ENCODE results near the gene CAPRIN2.
A peak's percentile ranks its signal among the peaks of the same experiment; 100 is the strongest.

The CAPRIN2 gene

DNA sequence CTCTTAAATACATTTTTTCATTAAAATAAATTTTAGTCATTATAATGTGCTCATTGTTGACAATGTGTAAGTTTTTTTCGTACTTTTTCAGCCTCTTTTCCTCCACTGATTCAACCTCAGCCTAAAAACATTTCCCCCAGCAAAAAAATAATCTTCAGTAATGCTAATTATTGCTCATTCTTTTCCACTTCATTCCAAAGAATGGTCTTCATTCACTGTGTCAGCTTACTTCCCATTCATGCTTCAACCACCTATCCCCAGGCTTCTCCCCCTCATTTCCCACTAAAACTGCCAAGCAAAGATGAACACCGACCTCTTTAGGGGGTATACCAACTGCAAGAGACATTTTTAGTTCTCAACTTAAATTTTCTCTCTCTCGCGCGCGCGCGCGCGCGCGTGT is 56.4 kb downstream of the CAPRIN2 start:
- no peak for DNase-seq

DNA sequence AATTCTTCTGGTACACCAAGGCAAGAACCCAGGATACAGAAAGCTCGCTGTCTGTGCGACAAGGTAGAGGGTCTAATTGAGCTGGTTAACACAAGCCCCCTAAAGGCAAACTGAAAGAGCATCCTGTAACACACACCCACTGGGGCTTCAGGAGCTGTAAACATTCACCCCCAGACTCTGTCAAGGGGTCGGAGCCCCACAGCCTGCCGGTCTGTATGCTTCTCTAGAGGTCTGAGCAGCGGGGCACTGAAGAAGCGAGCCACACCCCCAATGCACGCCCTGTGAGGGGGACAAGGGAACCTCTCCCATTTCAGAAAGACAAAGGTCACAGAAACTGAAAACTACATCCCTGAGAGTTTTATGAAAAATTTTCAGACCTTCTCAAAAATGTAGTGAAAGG is 57.8 kb downstream of the CAPRIN2 start:
- DNase-seq, result no peak

DNA sequence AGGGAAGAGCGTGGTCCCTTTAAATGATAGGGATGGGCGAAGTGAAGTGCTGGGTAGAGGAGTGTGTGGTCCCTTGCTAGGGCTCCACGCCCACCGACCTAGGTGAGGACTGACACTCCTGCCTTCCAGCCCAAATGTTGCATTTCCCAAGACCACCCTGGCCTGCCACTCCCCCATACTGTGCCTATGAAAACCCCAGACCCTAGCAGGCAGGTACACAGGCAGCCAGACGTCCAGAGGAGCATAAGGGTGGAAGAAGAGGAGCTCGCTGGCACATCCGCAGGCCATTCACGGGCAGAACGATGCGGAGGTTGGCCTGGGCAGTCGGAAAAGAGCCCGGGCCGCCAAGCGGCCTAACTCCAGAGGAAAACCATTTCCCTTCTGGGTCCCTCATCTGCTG is 58.3 kb downstream of the CAPRIN2 start:
- no peak for DNase-seq

DNA sequence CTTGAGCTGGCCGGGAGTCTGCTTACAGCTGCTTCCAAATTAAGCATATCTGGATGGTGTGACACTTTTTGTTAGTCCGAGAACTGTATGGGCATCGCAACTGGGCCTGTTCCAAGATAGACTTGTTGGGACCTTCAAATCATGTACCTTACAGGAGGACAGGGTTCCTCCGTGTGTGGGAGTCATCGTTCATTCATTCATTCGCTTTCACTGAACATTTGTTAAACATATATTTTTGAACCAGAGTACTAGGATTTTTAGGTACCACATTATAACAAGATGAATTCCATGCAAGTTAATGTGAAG is 58.7 kb downstream of the CAPRIN2 start:
- no peak for DNase-seq

DNA sequence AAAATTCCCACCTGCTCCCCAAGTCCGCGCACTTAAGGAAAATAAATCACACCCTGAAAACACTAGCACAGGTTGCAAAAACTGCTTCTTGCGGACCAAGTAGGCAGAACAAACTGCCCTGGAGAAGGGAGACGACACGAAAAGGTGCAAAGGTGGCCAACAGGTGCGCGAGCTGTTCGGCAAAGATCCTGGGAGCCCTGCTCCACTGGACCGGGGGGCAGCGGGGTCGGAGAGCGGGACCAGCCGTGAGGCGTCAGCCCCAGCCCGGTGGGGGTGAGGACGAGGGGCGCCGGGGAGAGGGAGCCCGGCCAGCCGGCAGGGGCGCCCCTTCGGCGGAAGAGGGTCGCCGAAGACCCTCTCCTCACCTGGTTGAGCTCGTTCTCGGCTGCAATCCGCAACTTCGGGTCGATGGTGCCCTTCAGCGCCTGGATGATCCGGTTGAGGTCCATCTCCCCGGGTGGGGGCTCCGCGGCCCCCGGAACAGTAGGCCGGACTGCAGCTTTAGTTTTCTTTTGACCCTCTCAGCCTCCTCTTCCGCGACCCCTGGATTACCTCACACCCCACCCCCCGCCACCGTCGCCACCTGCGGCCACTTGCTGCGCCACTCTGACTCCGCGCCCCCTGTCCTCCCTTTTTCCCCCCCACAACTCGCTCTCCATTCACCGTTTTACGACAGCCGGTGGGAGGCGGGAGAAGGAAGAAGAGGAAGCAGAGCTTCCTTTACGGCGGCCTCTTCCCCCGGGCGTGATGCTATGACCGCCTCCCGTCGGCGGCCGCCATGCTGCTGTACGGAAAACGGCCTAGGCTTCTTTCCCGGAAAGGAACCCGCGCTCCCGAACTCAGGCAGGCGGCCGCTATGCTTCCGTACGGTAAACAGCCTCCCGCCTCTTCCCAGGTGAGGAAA is 59.3 kb downstream of the CAPRIN2 start, which contains the start of gene IPO8:
TSS of gene IPO8 (minus strand) at position 671 of the 904 bp plus-strand sequence. CDS start at position 449, 222 bp downstream.
- DNase-seq, result peak; percentile 96

DNA sequence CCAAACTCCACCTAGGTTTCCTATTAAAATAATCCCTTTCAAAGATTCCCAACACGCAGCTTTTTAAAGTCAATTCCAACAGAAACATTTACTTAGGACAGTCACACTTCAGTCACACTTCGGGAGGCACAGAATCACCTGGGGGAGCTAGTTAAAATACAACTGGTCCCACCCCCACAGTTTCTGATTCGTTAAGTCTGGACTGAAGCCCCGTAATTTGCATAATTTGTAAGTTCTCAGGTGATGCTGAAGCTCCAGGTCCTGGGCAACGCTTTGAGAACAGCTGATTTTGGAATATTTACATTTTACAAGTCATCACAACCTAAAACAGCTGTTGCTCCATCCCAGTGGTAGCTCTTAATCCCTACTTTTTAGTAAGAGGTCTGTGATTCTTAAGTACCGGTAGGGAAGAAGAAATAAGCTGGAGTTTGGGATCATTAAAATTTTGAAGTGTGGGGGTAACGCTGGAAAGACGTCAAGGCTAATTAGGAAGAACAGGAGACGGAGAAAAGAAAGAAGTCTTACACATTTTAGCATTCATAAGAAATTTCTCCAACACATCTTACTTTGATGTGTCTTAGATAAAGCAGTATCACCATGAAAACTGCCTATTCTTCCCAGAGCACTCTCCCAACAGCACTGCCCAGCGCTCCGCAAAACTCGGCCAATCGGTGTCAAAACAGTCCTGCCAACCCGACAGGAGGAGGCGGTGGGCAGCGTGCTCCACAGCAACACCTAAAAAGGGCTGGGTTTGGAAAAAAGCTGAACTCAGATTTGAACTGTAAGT is 60.1 kb downstream of the CAPRIN2 start:
- peak; percentile 48 for DNase-seq

DNA sequence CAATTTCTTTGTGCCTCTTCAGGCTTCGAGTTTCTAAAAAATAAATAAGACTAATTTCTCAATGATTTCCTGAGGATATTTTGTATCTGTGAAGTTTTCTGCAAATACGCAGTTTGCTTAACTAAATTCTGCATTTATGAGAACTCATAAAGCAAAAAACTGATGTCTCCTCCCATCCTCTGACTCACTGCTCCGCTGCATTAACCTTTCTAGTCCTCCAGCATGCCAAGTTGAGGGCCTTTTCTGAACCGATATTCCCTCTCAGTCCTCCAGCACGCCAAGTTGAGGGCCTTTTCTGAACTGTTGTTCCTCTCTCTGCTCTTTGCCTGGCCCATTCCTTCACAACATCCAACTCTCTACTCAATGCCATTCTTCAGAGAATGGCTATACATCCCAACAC is 62.3 kb downstream of the CAPRIN2 start:
- DNase-seq, result no peak

DNA sequence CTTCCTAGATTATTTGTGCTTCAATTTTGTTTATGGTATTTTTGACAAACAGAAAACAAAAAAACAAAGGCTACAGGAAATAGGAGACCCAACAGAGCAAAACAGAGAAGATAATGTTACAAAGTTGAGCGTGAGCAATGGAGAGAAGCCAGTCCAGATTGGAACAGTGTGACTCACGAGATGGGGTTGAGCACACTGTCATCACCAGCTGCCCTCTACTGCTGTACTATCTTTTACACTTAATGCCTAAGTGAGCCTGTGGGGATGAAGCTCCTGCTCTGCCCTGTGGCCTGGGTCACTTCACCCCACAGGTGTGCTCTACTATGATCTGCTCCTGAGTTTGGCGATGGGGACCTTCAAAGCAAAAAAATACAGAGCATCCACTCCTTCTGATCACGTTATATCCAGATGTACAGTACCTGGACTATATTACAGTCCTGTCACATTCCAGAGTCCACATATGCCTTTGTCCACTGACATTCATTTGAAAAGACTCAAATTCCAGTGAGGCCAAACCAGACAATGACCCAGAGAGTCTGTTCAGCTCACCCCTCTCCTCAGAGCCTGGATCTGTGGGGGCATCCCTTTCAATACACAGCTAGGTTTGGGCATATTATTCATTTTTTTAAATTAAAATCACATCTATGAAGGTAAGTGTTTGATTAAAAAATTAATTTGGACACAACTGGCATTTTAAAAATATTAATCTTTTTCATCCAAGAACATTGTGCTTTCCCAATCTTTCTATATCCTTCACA is 63.5 kb downstream of the CAPRIN2 start:
- DNase-seq, result no peak

DNA sequence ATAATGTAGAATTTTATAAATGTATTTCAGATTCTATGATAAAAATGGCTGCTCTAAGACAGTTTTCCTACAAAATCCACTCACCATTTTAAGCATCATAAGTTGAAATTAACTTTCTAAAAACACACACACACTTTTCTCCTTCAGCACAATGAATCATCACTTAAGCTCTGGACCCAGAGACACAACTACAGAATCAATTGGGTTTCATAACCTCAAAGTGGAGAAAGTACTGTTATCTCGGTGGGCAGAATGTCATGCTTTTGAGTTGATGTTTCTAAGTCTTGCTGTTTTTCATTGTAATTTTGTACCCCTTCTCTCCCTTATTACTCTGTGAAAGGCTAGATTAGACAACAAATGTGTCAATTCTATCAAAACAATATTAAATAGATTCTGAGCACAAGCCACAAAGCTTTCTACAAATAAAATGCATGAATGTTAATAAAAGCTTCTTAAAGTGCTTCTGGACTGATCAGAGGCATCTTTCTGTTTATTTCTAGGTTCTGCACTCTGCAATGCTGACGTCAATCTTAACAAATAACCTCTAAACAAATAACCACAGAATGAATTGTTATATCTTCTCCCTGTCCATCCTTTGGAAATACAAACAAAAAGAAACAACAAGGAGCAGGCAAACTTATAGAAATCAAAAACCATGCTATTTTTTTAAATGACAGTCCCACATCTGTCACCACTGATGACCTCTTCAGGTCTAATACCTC is 67.3 kb downstream of the CAPRIN2 start:
- DNase-seq, result no peak

DNA sequence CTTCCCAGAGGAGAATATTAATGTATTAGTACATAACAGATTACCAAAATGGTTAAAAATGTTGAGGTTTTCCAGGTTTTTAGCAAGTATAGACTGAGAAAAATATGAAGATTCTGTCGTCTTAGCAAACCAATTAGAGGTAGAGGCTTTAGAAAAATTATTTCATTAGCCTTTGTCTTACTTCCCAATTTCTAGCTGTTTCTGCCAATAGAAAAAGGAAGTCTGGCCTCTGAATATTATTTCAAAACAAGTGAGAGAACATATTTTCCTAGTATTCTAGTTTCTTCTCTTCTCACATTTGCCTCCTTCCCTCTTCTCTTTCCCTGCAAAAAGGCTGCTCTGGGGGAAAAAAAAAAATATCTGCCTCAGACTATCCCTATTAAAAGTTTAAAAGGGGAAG is 75.5 kb downstream of the CAPRIN2 start:
- DNase-seq, result no peak

DNA sequence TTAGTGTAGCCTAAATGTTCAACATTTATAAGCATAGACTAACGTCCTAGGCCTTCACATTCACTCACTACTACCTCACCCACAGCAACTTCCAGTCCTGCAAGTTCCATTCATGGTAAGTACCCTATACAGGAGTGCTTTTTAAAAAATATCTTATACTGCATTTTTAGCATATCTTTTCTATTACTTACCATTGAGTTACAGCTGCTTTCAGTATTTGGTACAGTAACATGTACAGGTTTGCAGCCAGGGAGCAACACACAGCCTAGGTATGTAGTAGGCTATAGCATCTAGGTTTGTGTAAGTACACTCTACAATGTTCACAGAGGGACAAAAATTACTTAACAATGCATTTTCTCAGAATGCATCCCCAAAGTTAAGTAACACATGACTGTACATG is 76.5 kb downstream of the CAPRIN2 start:
- no peak for DNase-seq

DNA sequence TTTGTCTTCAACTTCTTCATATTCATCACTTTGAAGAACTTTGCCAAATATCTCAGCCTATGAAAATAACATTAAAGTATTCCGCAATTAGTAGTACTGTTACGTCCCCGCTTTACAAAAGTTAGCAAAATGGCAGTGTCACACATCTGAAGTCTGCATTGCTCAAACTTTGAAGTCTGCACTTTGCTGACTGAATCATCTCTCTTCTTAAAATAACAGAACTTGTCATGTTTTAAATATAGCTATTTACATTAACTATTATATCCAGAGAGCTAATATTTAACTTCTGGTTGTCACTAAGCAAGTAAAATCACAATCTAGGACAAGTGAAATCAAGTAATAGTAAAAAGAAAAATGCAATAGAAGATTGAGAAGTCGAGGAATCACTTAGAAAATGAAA is 93.5 kb downstream of the CAPRIN2 start:
- no peak for DNase-seq
